ENCODE measurements around the gene S100A5. TPM values are rescaled to one million over a fixed set of nuclear protein-coding genes. Genes with fewer than 3 reads are reported as not detected.
A peak's percentile ranks its signal among the peaks of the same experiment; 100 is the strongest.

S100A5 gene
- total RNA-seq, 4 donors from 2014 or later = not detected

GRCh38 chr1:153490272-153491051 is 50.3 kb downstream of the S100A5 start:
- H3K9me3 ChIP-seq = no peaks in the 10 kb centered on the region
- TF ChIP-seq CTCF (IDR thresholded peaks at IDR 0.05) (no peak), POLR2A (IDR thresholded peaks at IDR 0.05) (no peak)
- no peaks in the 10 kb centered on the region for H3K36me3 ChIP-seq
- H3K4me3 ChIP-seq = no peak overlapping the region
- H3K27ac ChIP-seq = peak overlapping the region in 3 of 4 donors; percentile 53 to 77 (median 53)
- peak in 2 of 3 donors; percentile 23 to 78 for DNase-seq
- H3K4me1 ChIP-seq = no peaks in the 10 kb centered on the region
- H3K27me3 ChIP-seq = no peaks in the 10 kb centered on the region

- no peak for DNase-seq
Observed at GRCh38 chr1:153488731-153489130, 52.0 kb downstream of the S100A5 start.

GRCh38 chr1:153487707-153488106 is 53.0 kb downstream of the S100A5 start:
- Histone ChIP-seq H3K9me3 (no peaks in the 10 kb centered on the region), H3K4me1 (no peaks in the 10 kb centered on the region), H3K27ac (no peak overlapping the region), H3K4me3 (no peak overlapping the region), H3K27me3 (no peaks in the 10 kb centered on the region), H3K36me3 (no peaks in the 10 kb centered on the region)
- no peak for DNase-seq
- no peak for TF ChIP-seq POLR2A (IDR thresholded peaks at IDR 0.05)
- no peak for TF ChIP-seq CTCF (IDR thresholded peaks at IDR 0.05)

More at GRCh38 chr1:153488731-153489130, 52.0 kb downstream of the S100A5 start:
- Histone ChIP-seq H3K9me3 (no peaks in the 10 kb centered on the region), H3K36me3 (no peaks in the 10 kb centered on the region), H3K4me3 (no peak overlapping the region), H3K27ac (no peak overlapping the region), H3K27me3 (no peaks in the 10 kb centered on the region), H3K4me1 (no peaks in the 10 kb centered on the region)
- TF ChIP-seq CTCF (IDR thresholded peaks at IDR 0.05) (no peak), POLR2A (IDR thresholded peaks at IDR 0.05) (no peak)

Other genes with a start within 250 kb of the S100A5 start
- not detected for gene PGLYRP3, start 228.0 kb downstream of the S100A5 start, total RNA-seq
- gene PGLYRP4, start 192.1 kb downstream of the S100A5 start, total RNA-seq = not detected
- 10 to 100 TPM in 3 of 4 donors, 1 to 10 TPM in 1; 6.8 to 96.6 (median 17.6) TPM for gene S100A9, start 183.1 kb downstream of the S100A5 start, total RNA-seq
- not detected for gene S100A12, start 165.3 kb downstream of the S100A5 start, total RNA-seq
- 1 to 10 TPM in 2 of 4 donors, not detected in 2; 7.6 to 9.8 TPM for gene S100A8, start 149.9 kb downstream of the S100A5 start, total RNA-seq
- not detected for gene S100A7A, start 124.4 kb downstream of the S100A5 start, total RNA-seq
- gene S100A7, start 80.3 kb downstream of the S100A5 start, total RNA-seq = not detected
- gene S100A6, start 4.9 kb downstream of the S100A5 start, total RNA-seq = 100 to 1,000 TPM; 321 to 366 (median 334) TPM
- 100 to 1,000 TPM in 1 of 4 donors, 10 to 100 TPM in 3; 38.2 to 435 (median 53.6) TPM for gene S100A4, start 4.9 kb upstream of the S100A5 start, total RNA-seq
- not detected for gene S100A3, start 8.3 kb upstream of the S100A5 start, total RNA-seq
- not detected for gene S100A2, start 24.9 kb upstream of the S100A5 start, total RNA-seq
- 100 to 1,000 TPM; 107 to 277 (median 193) TPM for gene S100A16, start 72.2 kb upstream of the S100A5 start, total RNA-seq
- gene S100A14, start 75.4 kb upstream of the S100A5 start, total RNA-seq = 100 to 1,000 TPM; 106 to 391 (median 293) TPM
- gene S100A13, start 86.6 kb upstream of the S100A5 start, total RNA-seq = 100 to 1,000 TPM in 1 of 4 donors, 10 to 100 TPM in 3; 49.5 to 185 (median 52.9) TPM
- gene S100A1, start 87.5 kb upstream of the S100A5 start, total RNA-seq = not detected
- gene CHTOP, start 93.1 kb upstream of the S100A5 start, total RNA-seq = 10 to 100 TPM; 53.8 to 80.8 (median 68.7) TPM
- 10 to 100 TPM; 15.4 to 29.7 (median 28.1) TPM for gene SNAPIN, start 117.8 kb upstream of the S100A5 start, total RNA-seq
- gene ILF2, start 130.1 kb upstream of the S100A5 start, total RNA-seq = 10 to 100 TPM; 31.4 to 67.7 (median 47.2) TPM
- 10 to 100 TPM in 2 of 4 donors, 1 to 10 TPM in 2; 5.0 to 17.3 (median 10.9) TPM for gene NPR1, start 137.8 kb upstream of the S100A5 start, total RNA-seq
- 10 to 100 TPM; 24.3 to 75.1 (median 42.4) TPM for gene INTS3, start 187.1 kb upstream of the S100A5 start, total RNA-seq
- gene SLC27A3, start 234.5 kb upstream of the S100A5 start, total RNA-seq = 100 to 1,000 TPM in 1 of 4 donors, 10 to 100 TPM in 3; 12.3 to 124 (median 22.0) TPM